ENCODE results near the gene YTHDC2.

The YTHDC2 gene

DNA sequence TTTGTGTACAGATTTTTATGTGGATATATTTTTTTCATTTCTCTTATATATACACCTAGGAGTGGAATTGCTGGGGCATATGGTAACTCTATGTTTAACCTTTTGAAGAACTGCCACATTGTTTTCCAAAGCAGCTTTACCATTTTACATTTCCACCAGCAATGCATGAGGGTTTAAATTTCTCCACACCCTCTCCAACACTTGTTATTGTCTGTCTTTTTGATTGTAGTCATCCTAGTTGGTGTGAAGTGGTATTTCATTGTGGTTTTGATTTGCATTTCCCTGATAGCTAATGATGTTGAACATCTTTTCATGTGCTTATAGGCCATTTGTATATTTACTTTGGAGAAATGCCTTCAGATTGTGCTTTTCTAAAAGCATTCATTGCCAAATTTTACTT, 39.1 kb downstream of the YTHDC2 start:
- no peak overlapping the region for H3K4ac ChIP-seq (ENCODE audit: low read depth, low read length)
- H3K18ac ChIP-seq (ENCODE audit: low read length) = no peak overlapping the region
- no peak overlapping the region for H3K9ac ChIP-seq (ENCODE audit: low read length)
- no peaks in the 10 kb centered on the region for H3K9me3 ChIP-seq (ENCODE audit: insufficient read depth, low read depth, low read length)
- no peak overlapping the region for H2AFZ ChIP-seq (ENCODE audit: insufficient read depth, low read length, poor library complexity)
- no peak overlapping the region for H2BK12ac ChIP-seq (ENCODE audit: low read length)
- no peak overlapping the region for H2BK120ac ChIP-seq (ENCODE audit: insufficient read depth, low read length, poor library complexity)
- no peak overlapping the region for H3K4me2 ChIP-seq (ENCODE audit: low read length)
- no peaks in the 10 kb centered on the region for H3K79me1 ChIP-seq (ENCODE audit: low read length)
- no peaks in the 10 kb centered on the region for H3K36me3 ChIP-seq (ENCODE audit: control insufficient read depth in 1 of 2, insufficient read depth in 2 of 2, low read length in 2 of 2)
- no peak overlapping the region for H4K91ac ChIP-seq (ENCODE audit: low read depth, low read length)
- no peaks in the 10 kb centered on the region for H3K4me1 ChIP-seq (ENCODE audit: control insufficient read depth in 1 of 2, insufficient read depth in 2 of 2, low read length in 2 of 2)
- H3K4me3 ChIP-seq (ENCODE audit: low read depth, low read length) = no peak overlapping the region
- no peak overlapping the region for H4K12ac ChIP-seq (ENCODE audit: low read depth, low read length)
- no peak overlapping the region for H3K23ac ChIP-seq (ENCODE audit: low read length)
- no peak overlapping the region for H4K8ac ChIP-seq (ENCODE audit: low read depth, low read length)
- H3K27ac ChIP-seq (ENCODE audit: low read depth, low read length) = no peak overlapping the region
- no peak overlapping the region for H2AK5ac ChIP-seq (ENCODE audit: low read length)
- no peaks in the 10 kb centered on the region for H3K27me3 ChIP-seq (ENCODE audit: insufficient read depth, low read length)
- H3K79me2 ChIP-seq (ENCODE audit: control insufficient read depth, insufficient read depth, low read length, poor library complexity) = no peaks in the 10 kb centered on the region
- H2BK5ac ChIP-seq (ENCODE audit: low read depth, low read length, poor library complexity) = no peak overlapping the region
- no peak overlapping the region for H3K14ac ChIP-seq (ENCODE audit: low read length)
- DNase-seq = no peak

DNA sequence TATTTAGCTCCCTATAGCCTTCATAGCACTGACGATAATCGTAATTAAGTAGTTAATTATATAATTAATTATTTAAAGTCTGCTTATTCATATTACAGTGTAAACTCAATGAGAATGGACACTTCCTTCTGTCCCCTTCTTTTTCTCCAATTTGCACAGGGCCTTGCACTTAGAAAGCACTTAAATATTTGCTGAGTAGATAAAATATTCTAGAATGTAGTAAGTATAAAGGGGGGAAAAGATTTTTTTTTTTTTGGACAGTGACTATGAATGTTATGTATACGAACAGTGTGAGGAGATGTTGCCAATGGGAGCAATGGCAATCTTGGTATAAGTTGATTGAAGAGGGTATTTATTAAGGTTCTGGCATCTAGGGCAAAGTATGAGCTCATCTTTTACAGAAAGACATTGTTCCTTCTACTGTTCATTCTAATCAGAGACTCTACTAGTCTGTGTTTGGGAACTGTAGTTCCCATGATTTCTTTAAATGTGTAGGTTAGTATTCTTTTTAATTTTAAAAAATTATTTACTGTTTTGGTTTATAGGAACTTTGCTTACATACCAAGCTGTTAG, 49.4 kb downstream of the YTHDC2 start:
- H2BK12ac ChIP-seq (ENCODE audit: low read length) = no peak overlapping the region
- H3K18ac ChIP-seq (ENCODE audit: low read length) = no peak overlapping the region
- H3K79me1 ChIP-seq (ENCODE audit: low read length) = no peaks in the 10 kb centered on the region
- H3K36me3 ChIP-seq (ENCODE audit: control insufficient read depth in 1 of 2, insufficient read depth in 2 of 2, low read length in 2 of 2) = peaks cover 3 to 5% of the 10 kb centered on the region in 2 experiments
- H4K8ac ChIP-seq (ENCODE audit: low read depth, low read length) = no peak overlapping the region
- H3K9ac ChIP-seq (ENCODE audit: low read length) = no peak overlapping the region
- no peak overlapping the region for H3K14ac ChIP-seq (ENCODE audit: low read length)
- H4K12ac ChIP-seq (ENCODE audit: low read depth, low read length) = no peak overlapping the region
- no peaks in the 10 kb centered on the region for H3K27me3 ChIP-seq (ENCODE audit: insufficient read depth, low read length)
- H2AK5ac ChIP-seq (ENCODE audit: low read length) = no peak overlapping the region
- H3K23ac ChIP-seq (ENCODE audit: low read length) = no peak overlapping the region
- no peak overlapping the region for H2BK5ac ChIP-seq (ENCODE audit: low read depth, low read length, poor library complexity)
- H3K4ac ChIP-seq (ENCODE audit: low read depth, low read length) = no peak overlapping the region
- no peaks in the 10 kb centered on the region for H3K4me1 ChIP-seq (ENCODE audit: control insufficient read depth in 1 of 2, insufficient read depth in 2 of 2, low read length in 2 of 2)
- H2AFZ ChIP-seq (ENCODE audit: insufficient read depth, low read length, poor library complexity) = no peak overlapping the region
- no peaks in the 10 kb centered on the region for H3K79me2 ChIP-seq (ENCODE audit: control insufficient read depth, insufficient read depth, low read length, poor library complexity)
- no peak overlapping the region for H3K4me3 ChIP-seq (ENCODE audit: low read depth, low read length)
- no peak overlapping the region for H3K4me2 ChIP-seq (ENCODE audit: low read length)
- DNase-seq = no peak
- H3K27ac ChIP-seq (ENCODE audit: low read depth, low read length) = no peak overlapping the region
- H4K91ac ChIP-seq (ENCODE audit: low read depth, low read length) = no peak overlapping the region
- no peaks in the 10 kb centered on the region for H3K9me3 ChIP-seq (ENCODE audit: insufficient read depth, low read depth, low read length)
- no peak overlapping the region for H2BK120ac ChIP-seq (ENCODE audit: insufficient read depth, low read length, poor library complexity)
- WGBS (ENCODE audit: extremely low coverage, insufficient coverage, insufficient read length) = no CpG with 5 or more reads among the region's 3 CpGs

DNA sequence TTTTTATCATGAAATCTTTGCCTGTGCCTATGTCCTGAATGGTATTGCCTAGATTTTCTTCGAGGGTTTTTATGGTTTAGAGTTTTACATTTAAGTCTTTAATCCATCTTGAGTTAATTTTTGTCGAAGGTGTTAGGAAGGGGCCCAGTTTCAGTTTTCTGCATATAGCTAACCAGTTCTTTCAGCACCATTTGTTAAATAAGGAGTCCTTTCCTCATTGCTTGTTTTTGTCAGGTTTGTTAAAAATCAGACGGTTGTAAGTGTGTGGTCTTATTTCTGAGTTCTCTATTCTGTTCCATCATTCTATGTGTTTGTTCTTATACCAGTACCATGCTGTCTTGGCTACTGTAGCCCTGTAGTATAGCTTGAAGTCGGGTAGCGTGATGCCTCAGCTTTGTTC, 55.9 kb downstream of the YTHDC2 start:
- no peak overlapping the region for H3K23ac ChIP-seq (ENCODE audit: low read length)
- no peak overlapping the region for H3K4me2 ChIP-seq (ENCODE audit: low read length)
- H3K4me1 ChIP-seq (ENCODE audit: control insufficient read depth in 1 of 2, insufficient read depth in 2 of 2, low read length in 2 of 2) = no peaks in the 10 kb centered on the region
- no peaks in the 10 kb centered on the region for H3K79me2 ChIP-seq (ENCODE audit: control insufficient read depth, insufficient read depth, low read length, poor library complexity)
- DNase-seq = no peak
- H3K4ac ChIP-seq (ENCODE audit: low read depth, low read length) = no peak overlapping the region
- no peak overlapping the region for H3K27ac ChIP-seq (ENCODE audit: low read depth, low read length)
- H3K14ac ChIP-seq (ENCODE audit: low read length) = no peak overlapping the region
- WGBS (ENCODE audit: extremely low coverage, insufficient coverage, insufficient read length) = no CpG with 5 or more reads among the region's 5 CpGs
- H4K8ac ChIP-seq (ENCODE audit: low read depth, low read length) = no peak overlapping the region
- no peak overlapping the region for H4K12ac ChIP-seq (ENCODE audit: low read depth, low read length)
- no peak overlapping the region for H4K91ac ChIP-seq (ENCODE audit: low read depth, low read length)
- no peaks in the 10 kb centered on the region for H3K27me3 ChIP-seq (ENCODE audit: insufficient read depth, low read length)
- no peak overlapping the region for H3K9ac ChIP-seq (ENCODE audit: low read length)
- H2AFZ ChIP-seq (ENCODE audit: insufficient read depth, low read length, poor library complexity) = no peak overlapping the region
- H2AK5ac ChIP-seq (ENCODE audit: low read length) = no peak overlapping the region
- H3K18ac ChIP-seq (ENCODE audit: low read length) = no peak overlapping the region
- H3K79me1 ChIP-seq (ENCODE audit: low read length) = no peaks in the 10 kb centered on the region
- no peak overlapping the region for H3K4me3 ChIP-seq (ENCODE audit: low read depth, low read length)
- H3K36me3 ChIP-seq (ENCODE audit: control insufficient read depth in 1 of 2, insufficient read depth in 2 of 2, low read length in 2 of 2) = peaks cover 7 to 8% of the 10 kb centered on the region in 2 experiments
- no peak overlapping the region for H2BK120ac ChIP-seq (ENCODE audit: insufficient read depth, low read length, poor library complexity)
- H2BK12ac ChIP-seq (ENCODE audit: low read length) = no peak overlapping the region
- no peaks in the 10 kb centered on the region for H3K9me3 ChIP-seq (ENCODE audit: insufficient read depth, low read depth, low read length)
- no peak overlapping the region for H2BK5ac ChIP-seq (ENCODE audit: low read depth, low read length, poor library complexity)

DNA sequence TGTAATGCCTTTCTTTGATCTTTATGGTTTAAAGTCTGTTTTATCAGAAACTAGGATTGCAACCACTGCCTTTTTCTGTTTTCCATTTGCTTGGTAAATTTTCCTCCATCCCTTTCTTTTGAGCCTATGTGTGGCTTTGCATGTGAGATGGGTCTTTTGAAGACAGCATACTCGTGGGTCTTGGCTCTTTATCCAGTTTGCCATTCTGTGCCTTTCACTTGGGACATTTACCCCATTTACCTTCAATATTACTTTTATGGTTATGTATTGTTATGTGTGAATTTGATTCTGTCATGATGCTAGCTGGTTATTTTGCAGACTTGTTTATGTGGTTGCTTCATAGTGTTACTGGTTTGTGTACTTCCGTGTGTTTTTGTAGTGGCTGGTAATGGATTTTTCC, 59.2 kb downstream of the YTHDC2 start:
- H3K4me2 ChIP-seq (ENCODE audit: low read length) = no peak overlapping the region
- DNase-seq = no peak
- no peaks in the 10 kb centered on the region for H3K79me2 ChIP-seq (ENCODE audit: control insufficient read depth, insufficient read depth, low read length, poor library complexity)
- H2BK120ac ChIP-seq (ENCODE audit: insufficient read depth, low read length, poor library complexity) = no peak overlapping the region
- H3K23ac ChIP-seq (ENCODE audit: low read length) = no peak overlapping the region
- no peak overlapping the region for H4K12ac ChIP-seq (ENCODE audit: low read depth, low read length)
- WGBS (ENCODE audit: extremely low coverage, insufficient coverage, insufficient read length) = no CpG with 5 or more reads among the region's 2 CpGs
- H3K4me1 ChIP-seq (ENCODE audit: control insufficient read depth in 1 of 2, insufficient read depth in 2 of 2, low read length in 2 of 2) = no peaks in the 10 kb centered on the region
- H2BK5ac ChIP-seq (ENCODE audit: low read depth, low read length, poor library complexity) = no peak overlapping the region
- H3K9me3 ChIP-seq (ENCODE audit: insufficient read depth, low read depth, low read length) = no peaks in the 10 kb centered on the region
- H3K27me3 ChIP-seq (ENCODE audit: insufficient read depth, low read length) = no peaks in the 10 kb centered on the region
- H2BK12ac ChIP-seq (ENCODE audit: low read length) = no peak overlapping the region
- H3K14ac ChIP-seq (ENCODE audit: low read length) = no peak overlapping the region
- no peak overlapping the region for H3K9ac ChIP-seq (ENCODE audit: low read length)
- H3K27ac ChIP-seq (ENCODE audit: low read depth, low read length) = no peak overlapping the region
- H4K91ac ChIP-seq (ENCODE audit: low read depth, low read length) = no peak overlapping the region
- H3K4me3 ChIP-seq (ENCODE audit: low read depth, low read length) = no peak overlapping the region
- H3K79me1 ChIP-seq (ENCODE audit: low read length) = no peaks in the 10 kb centered on the region
- no peak overlapping the region for H3K18ac ChIP-seq (ENCODE audit: low read length)
- no peak overlapping the region for H4K8ac ChIP-seq (ENCODE audit: low read depth, low read length)
- H3K4ac ChIP-seq (ENCODE audit: low read depth, low read length) = no peak overlapping the region
- H2AK5ac ChIP-seq (ENCODE audit: low read length) = no peak overlapping the region
- peaks cover 9 to 11% of the 10 kb centered on the region in 2 experiments for H3K36me3 ChIP-seq (ENCODE audit: control insufficient read depth in 1 of 2, insufficient read depth in 2 of 2, low read length in 2 of 2)
- H2AFZ ChIP-seq (ENCODE audit: insufficient read depth, low read length, poor library complexity) = no peak overlapping the region

All from trophoblast cell (in vitro differentiated cells and primary cell).